Fibroblast of skin of abdomen (primary cell): Measurements from ENCODE around the gene OIP5.
"Not testable (repeated sequence)": the region's sequence is repeated elsewhere in the genome, so short reads cannot be mapped to it uniquely, and the experiment has no call there.

Experiments used
- DNase-seq: peaks from one replicate; pipeline ENCODE4 v3.0.0-alpha.2; 2013

The OIP5 gene

GRCh38 chr15:41301587-41301986 lies 30.8 kb downstream of the OIP5 start:
- DNase-seq: no peak

GRCh38 chr15:41301139-41301538 lies 31.3 kb downstream of the OIP5 start:
- DNase-seq: not testable (repeated sequence)

- no peak for DNase-seq
These were observed 39.9 kb downstream of the OIP5 start for GRCh38 chr15:41292521-41292920.

GRCh38 chr15:41291065-41291631 lies 41.2 kb downstream of the OIP5 start:
- no peak for DNase-seq

GRCh38 chr15:41289953-41290352 lies 42.4 kb downstream of the OIP5 start:
- no peak for DNase-seq

- no peak for DNase-seq
These were observed 43.9 kb downstream of the OIP5 start for GRCh38 chr15:41288464-41288863.

- no peak for DNase-seq
These were observed 45.6 kb downstream of the OIP5 start for GRCh38 chr15:41286665-41287333.

- no peak for DNase-seq
These were observed 47.1 kb downstream of the OIP5 start for GRCh38 chr15:41285285-41285684.

GRCh38 chr15:41284427-41285177 lies 47.8 kb downstream of the OIP5 start:
- no peak for DNase-seq

GRCh38 chr15:41283653-41284426 lies 48.6 kb downstream of the OIP5 start:
- DNase-seq: peak; percentile 100

- DNase-seq: not testable (repeated sequence)
These were observed 49.3 kb downstream of the OIP5 start for GRCh38 chr15:41282980-41283652.

- not testable (repeated sequence) for DNase-seq
These were observed 50.0 kb downstream of the OIP5 start for GRCh38 chr15:41282436-41282835.

GRCh38 chr15:41281236-41281635 lies 51.2 kb downstream of the OIP5 start:
- DNase-seq: peak; percentile 91

- no peak for DNase-seq
These were observed 52.7 kb downstream of the OIP5 start for GRCh38 chr15:41279535-41280283.

- no peak for DNase-seq
These were observed 54.1 kb downstream of the OIP5 start for GRCh38 chr15:41278319-41278718.

- DNase-seq: no peak
These were observed 55.6 kb downstream of the OIP5 start for GRCh38 chr15:41276831-41277230.

- DNase-seq: no peak
These were observed 62.5 kb downstream of the OIP5 start for GRCh38 chr15:41269887-41270286.

GRCh38 chr15:41263891-41264351 lies 68.5 kb downstream of the OIP5 start:
- peak; percentile 22 for DNase-seq

GRCh38 chr15:41262571-41262970 lies 69.8 kb downstream of the OIP5 start:
- no peak for DNase-seq

- not testable (repeated sequence) for DNase-seq
These were observed 71.5 kb downstream of the OIP5 start for GRCh38 chr15:41260924-41261323.

- DNase-seq: no peak
These were observed 72.7 kb downstream of the OIP5 start for GRCh38 chr15:41259546-41260189.
